ENCODE results near the gene NEURL1. TPM values are rescaled to one million over a fixed set of nuclear protein-coding genes. Genes with fewer than 3 reads are reported as not detected.

The NEURL1 gene
- total and polyA plus RNA-seq, 5 donors, result 0.11 to 0.20 (median 0.16) TPM

GRCh38 chr10:103551619-103552602 is 58.4 kb downstream of the NEURL1 start:
- no peak for ATAC-seq
- Histone ChIP-seq H3K27me3 (ENCODE audit: control insufficient read depth, insufficient read depth) (no peaks in the 10 kb centered on the region), H3K27ac (ENCODE audit: low read length) (no peak overlapping the region), H3K4me3 (ENCODE audit: low read length) (no peak overlapping the region), H3K9me3 (ENCODE audit: control insufficient read depth, low read length) (no peaks in the 10 kb centered on the region), H3K4me1 (ENCODE audit: control insufficient read depth, insufficient read depth, low read length) (no peaks in the 10 kb centered on the region)
- WGBS, result 53% methylated on average over 10 of the region's 10 CpGs
- DNase-seq, result peak in 2 of 3 donors; percentile 62 to 63
- intact Hi-C loops (cut with DNase I), result no loop called here

GRCh38 chr10:103552856-103553742 is 59.6 kb downstream of the NEURL1 start:
- H3K27ac ChIP-seq (ENCODE audit: low read length), result no peak overlapping the region
- ATAC-seq, result no peak
- H3K4me1 ChIP-seq (ENCODE audit: control insufficient read depth, insufficient read depth, low read length), result no peaks in the 10 kb centered on the region
- 90% methylated on average over 20 of the region's 20 CpGs for WGBS
- DNase-seq, result peak in 1 of 3 donors; percentile 42
- H3K9me3 ChIP-seq (ENCODE audit: control insufficient read depth, low read length), result no peaks in the 10 kb centered on the region
- intact Hi-C loops (cut with DNase I), result no loop called here
- H3K4me3 ChIP-seq (ENCODE audit: low read length), result no peak overlapping the region
- H3K27me3 ChIP-seq (ENCODE audit: control insufficient read depth, insufficient read depth), result no peaks in the 10 kb centered on the region

- Histone ChIP-seq H3K9me3 (ENCODE audit: control insufficient read depth, low read length) (no peaks in the 10 kb centered on the region), H3K27me3 (ENCODE audit: control insufficient read depth, insufficient read depth) (no peaks in the 10 kb centered on the region), H3K27ac (ENCODE audit: low read length) (no peak overlapping the region), H3K4me3 (ENCODE audit: low read length) (no peak overlapping the region), H3K4me1 (ENCODE audit: control insufficient read depth, insufficient read depth, low read length) (no peaks in the 10 kb centered on the region)
- peak in 1 of 3 donors; percentile 33 for DNase-seq
- intact Hi-C loops (cut with DNase I), result no loop called here
- WGBS, result 84% methylated on average over 8 of the region's 8 CpGs
- no peak for ATAC-seq
These were observed 60.4 kb downstream of the NEURL1 start for GRCh38 chr10:103553743-103554487.

- ATAC-seq (peak; percentile 63), DNase-seq (peak; percentile 51 to 83 (median 76))
- Histone ChIP-seq H3K4me1 (ENCODE audit: control insufficient read depth, insufficient read depth, low read length) (no peaks in the 10 kb centered on the region), H3K4me3 (ENCODE audit: low read length) (peak overlapping the region; percentile 56), H3K27ac (ENCODE audit: low read length) (no peak overlapping the region), H3K27me3 (ENCODE audit: control insufficient read depth, insufficient read depth) (no peaks in the 10 kb centered on the region), H3K9me3 (ENCODE audit: control insufficient read depth, low read length) (no peaks in the 10 kb centered on the region)
- intact Hi-C loops (cut with DNase I), result no loop called here
- 2% methylated on average over 38 of the region's 44 CpGs for WGBS
These were observed 61.2 kb downstream of the NEURL1 start for GRCh38 chr10:103554488-103555324.

- ATAC-seq, result no peak
- H3K27ac ChIP-seq (ENCODE audit: low read length), result no peak overlapping the region
These were observed 61.8 kb downstream of the NEURL1 start for GRCh38 chr10:103555325-103555649.

GRCh38 chr10:103555712-103556111 is 62.2 kb downstream of the NEURL1 start:
- H3K9me3 ChIP-seq (ENCODE audit: control insufficient read depth, low read length), result no peaks in the 10 kb centered on the region

More at GRCh38 chr10:103555325-103555649, 61.8 kb downstream of the NEURL1 start:
- Histone ChIP-seq H3K27me3 (ENCODE audit: control insufficient read depth, insufficient read depth) (no peaks in the 10 kb centered on the region), H3K4me3 (ENCODE audit: low read length) (peak overlapping the region; percentile 56), H3K4me1 (ENCODE audit: control insufficient read depth, insufficient read depth, low read length) (no peaks in the 10 kb centered on the region), H3K9me3 (ENCODE audit: control insufficient read depth, low read length) (no peaks in the 10 kb centered on the region)
- intact Hi-C loops (cut with DNase I), result no loop called here
- DNase-seq, result no peak
- WGBS, result 6% methylated on average over 18 of the region's 18 CpGs

GRCh38 chr10:103556383-103557007 is 63.0 kb downstream of the NEURL1 start:
- peak in 1 of 3 donors; percentile 35 for DNase-seq
- Histone ChIP-seq H3K4me1 (ENCODE audit: control insufficient read depth, insufficient read depth, low read length) (no peaks in the 10 kb centered on the region), H3K4me3 (ENCODE audit: low read length) (no peak overlapping the region), H3K27me3 (ENCODE audit: control insufficient read depth, insufficient read depth) (no peaks in the 10 kb centered on the region), H3K9me3 (ENCODE audit: control insufficient read depth, low read length) (no peaks in the 10 kb centered on the region), H3K27ac (ENCODE audit: low read length) (no peak overlapping the region)
- intact Hi-C loops (cut with DNase I), result no loop called here
- ATAC-seq, result no peak
- 84% methylated on average over 12 of the region's 12 CpGs for WGBS

More at GRCh38 chr10:103555712-103556111, 62.2 kb downstream of the NEURL1 start:
- intact Hi-C loops (cut with DNase I), result no loop called here
- Histone ChIP-seq H3K27ac (ENCODE audit: low read length) (no peak overlapping the region), H3K27me3 (ENCODE audit: control insufficient read depth, insufficient read depth) (no peaks in the 10 kb centered on the region), H3K4me3 (ENCODE audit: low read length) (no peak overlapping the region), H3K4me1 (ENCODE audit: control insufficient read depth, insufficient read depth, low read length) (no peaks in the 10 kb centered on the region)
- DNase-seq (peak in 1 of 3 donors; percentile 43), ATAC-seq (no peak)
- 70% methylated on average over 11 of the region's 11 CpGs for WGBS

- WGBS, result 98% methylated on average over 10 of the region's 10 CpGs
- no peaks in the 10 kb centered on the region for H3K9me3 ChIP-seq (ENCODE audit: control insufficient read depth, low read length)
- ATAC-seq, result no peak
- H3K27ac ChIP-seq (ENCODE audit: low read length), result no peak overlapping the region
- peak in 1 of 3 donors; percentile 30 for DNase-seq
- H3K4me1 ChIP-seq (ENCODE audit: control insufficient read depth, insufficient read depth, low read length), result no peaks in the 10 kb centered on the region
- H3K27me3 ChIP-seq (ENCODE audit: control insufficient read depth, insufficient read depth), result no peaks in the 10 kb centered on the region
- H3K4me3 ChIP-seq (ENCODE audit: low read length), result no peak overlapping the region
- intact Hi-C loops (cut with DNase I), result no loop called here
These were observed 64.0 kb downstream of the NEURL1 start for GRCh38 chr10:103557455-103557854.

- WGBS, result 60% methylated on average over 9 of the region's 9 CpGs
- DNase-seq (peak in 1 of 3 donors; percentile 46), ATAC-seq (no peak)
- no peaks in the 10 kb centered on the region for H3K4me1 ChIP-seq (ENCODE audit: control insufficient read depth, insufficient read depth, low read length)
- H3K9me3 ChIP-seq (ENCODE audit: control insufficient read depth, low read length), result no peaks in the 10 kb centered on the region
- H3K4me3 ChIP-seq (ENCODE audit: low read length), result no peak overlapping the region
- H3K27ac ChIP-seq (ENCODE audit: low read length), result no peak overlapping the region
- intact Hi-C loops (cut with DNase I), result no loop called here
- H3K27me3 ChIP-seq (ENCODE audit: control insufficient read depth, insufficient read depth), result no peaks in the 10 kb centered on the region
These were observed 65.4 kb downstream of the NEURL1 start for GRCh38 chr10:103558911-103559310.
